Measurements from ENCODE around the gene TENT4B.

Gene TENT4B

GRCh38 chr16:50280932-50281331 lies 127.8 kb downstream of the TENT4B start:
- Mint-ChIP-seq H3K4me1 (ENCODE audit: low read depth) (peaks cover 97% of the 10 kb centered on the region), H3K27ac (no peak overlapping the region), H3K4me3 (no peak overlapping the region), H3K27me3 (no peaks in the 10 kb centered on the region), H3K9me3 (no peaks in the 10 kb centered on the region), H3K36me3 (ENCODE audit: low read depth) (peaks cover 35% of the 10 kb centered on the region)

All from stimulated activated naive CD8-positive, alpha-beta T cell treated with anti-CD3 and anti-CD28 coated beads, Interleukin-15, Interleukin-2, amounts not matched to agents 100 ng/mL and 50 ng/mL, for 24 hours (primary cell).